ENCODE data around the gene NSMF. TPM values are rescaled to one million over a fixed set of nuclear protein-coding genes. Genes with fewer than 3 reads are reported as not detected.

NSMF gene
- total and polyA plus RNA-seq, 2 donors (not counting 3 experiments of a cell fraction or from before 2014, with no cell fraction given) = 43.3 to 53.7 TPM

DNA sequence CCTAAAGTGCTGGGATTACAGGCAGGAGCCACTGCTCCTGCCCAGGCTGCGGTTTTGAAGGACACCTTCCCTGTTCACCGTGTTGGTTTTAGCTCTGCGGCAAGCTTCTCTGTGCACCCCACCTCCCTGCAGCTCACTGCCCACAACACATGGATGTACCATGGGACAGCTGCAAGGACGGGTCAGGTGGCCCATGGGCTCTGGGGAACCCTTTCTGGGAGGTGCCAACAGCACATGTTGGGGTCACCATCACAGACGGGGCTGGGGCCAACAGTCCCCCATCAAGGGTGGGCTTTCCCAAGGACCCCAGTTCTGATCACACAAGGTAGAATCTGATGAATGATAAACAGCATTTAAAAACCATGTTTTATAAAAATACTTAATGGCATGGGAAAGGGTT, 43.7 kb downstream of the NSMF start:
- no TSS peak for BruUV-seq (replicated peaks)
- H3K4me2 ChIP-seq (ENCODE audit: insufficient read depth, low read length) = no peak overlapping the region
- no peak overlapping the region for H2AFZ ChIP-seq (ENCODE audit: low read depth, low read length)
- H3K79me2 ChIP-seq (ENCODE audit: control insufficient read depth, insufficient read depth, low read length) = peaks cover 46% of the 10 kb centered on the region
- TF ChIP-seq EZH2 (IDR thresholded peaks at IDR 0.05; ENCODE audit: borderline replicate concordance, low read depth, low read length, severe bottlenecking) = no peak
- TF ChIP-seq MYC (IDR thresholded peaks at IDR 0.05; ENCODE audit: low read depth, low read length) = no peak
- TF ChIP-seq GATA2 (IDR thresholded peaks at IDR 0.05; ENCODE audit: insufficient read depth, insufficient read length, low read depth, low read length) = no peak
- no peak for TF ChIP-seq JUN (IDR thresholded peaks at IDR 0.05; ENCODE audit: borderline replicate concordance, insufficient read depth, insufficient read length, low read depth)
- no peak for TF ChIP-seq CTCF (IDR thresholded peaks at IDR 0.05; ENCODE audit: extremely low read depth in 1 of 2, insufficient read depth in 1 of 2, low read depth in 1 of 2, low read length in 2 of 2)
- no peak for TF ChIP-seq POLR2A (IDR thresholded peaks at IDR 0.05; ENCODE audit: low read depth, low read length)
- TF ChIP-seq FOS (IDR thresholded peaks at IDR 0.05; ENCODE audit: borderline replicate concordance, insufficient read depth, low read length) = no peak
- TF ChIP-seq POLR2AphosphoS5 (IDR thresholded peaks at IDR 0.05; ENCODE audit: insufficient read depth, low read depth, low read length) = no peak
- TF ChIP-seq, protein P1, sequence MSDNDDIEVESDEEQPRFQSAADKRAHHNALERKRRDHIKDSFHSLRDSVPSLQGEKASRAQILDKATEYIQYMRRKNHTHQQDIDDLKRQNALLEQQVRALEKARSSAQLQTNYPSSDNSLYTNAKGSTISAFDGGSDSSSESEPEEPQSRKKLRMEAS (IDR thresholded peaks at IDR 0.05; ENCODE audit: insufficient read depth, insufficient read length) = no peak
- FAIRE-seq = no peak
- DNase-seq (ENCODE audit: low read depth, low spot score) = no peak
- no peaks in the 10 kb centered on the region for H3K27me3 ChIP-seq (ENCODE audit: control insufficient read depth in 2 of 2, insufficient read depth in 2 of 2, low read length in 2 of 2)
- H3K9me3 ChIP-seq (replicated peaks; ENCODE audit: control insufficient read depth, insufficient read depth, low read length) = no peaks in the 10 kb centered on the region
- H3K4me1 ChIP-seq (ENCODE audit: control insufficient read depth, extremely low read depth, insufficient read depth, low read length) = peaks cover 24% of the 10 kb centered on the region
- dilution Hi-C loops (cut with MboI; ENCODE audit: extremely low pct_ligation_motif_present, low sequenced_read_pairs) = no loop called here
- no peak overlapping the region for H3K9ac ChIP-seq (replicated peaks; ENCODE audit: extremely low read depth, insufficient read depth, low read length)
- no peak overlapping the region for H3K4me3 ChIP-seq (replicated peaks in 1 of 3; ENCODE audit: insufficient read depth in 1 of 3, low read depth in 1 of 3, low read length in 3 of 3)
- intact Hi-C loops (cut with micrococcal nuclease) = no loop called here
- ChIA-PET POLR2A (no interaction called here), CTCF (no interaction called here)
- H4K20me1 ChIP-seq (replicated peaks; ENCODE audit: control insufficient read depth, extremely low read depth, insufficient read depth, low read length) = no peaks in the 10 kb centered on the region
- H3K27ac ChIP-seq (ENCODE audit: insufficient read depth, low read depth, low read length) = no peak overlapping the region
- H3K9me1 ChIP-seq (replicated peaks; ENCODE audit: control insufficient read depth, extremely low read depth, insufficient read depth, low read length) = no peaks in the 10 kb centered on the region
- peaks cover 0 to 2% of the 10 kb centered on the region in 2 experiments for H3K36me3 ChIP-seq (ENCODE audit: control insufficient read depth in 2 of 2, extremely low read depth in 1 of 2, insufficient read depth in 2 of 2, low read length in 2 of 2)
